Measurements from ENCODE around the gene SOWAHA.

DNA sequence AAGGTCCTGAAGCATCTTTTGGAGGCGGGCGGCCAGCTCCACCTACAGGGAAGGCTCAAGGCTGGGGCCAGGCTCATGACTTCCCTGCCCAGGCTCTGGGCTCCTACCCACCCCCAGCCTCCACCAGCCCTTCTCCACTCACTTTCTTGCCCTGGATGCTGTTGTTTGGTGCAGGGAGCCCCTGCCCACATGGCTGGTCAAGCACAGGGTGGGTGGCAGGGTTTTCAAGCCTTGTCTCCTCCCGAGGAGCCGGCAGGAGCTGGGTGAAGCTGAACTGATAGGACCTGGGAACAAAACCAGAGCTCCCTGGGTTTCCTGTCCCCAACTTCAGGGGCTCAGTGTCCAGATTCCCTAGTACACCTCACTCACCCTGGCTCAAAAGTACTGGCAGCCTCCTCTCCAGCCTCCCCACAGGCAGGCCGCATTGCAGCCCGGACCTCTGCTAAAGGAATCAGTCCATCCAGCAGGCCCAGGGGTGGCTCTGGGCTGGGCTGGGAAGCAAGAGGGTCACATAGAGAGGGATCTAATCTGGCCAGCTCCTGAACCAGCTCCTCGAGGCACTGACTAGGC lies 10.5 kb downstream of the SOWAHA start:
- TF ChIP-seq, protein P1, sequence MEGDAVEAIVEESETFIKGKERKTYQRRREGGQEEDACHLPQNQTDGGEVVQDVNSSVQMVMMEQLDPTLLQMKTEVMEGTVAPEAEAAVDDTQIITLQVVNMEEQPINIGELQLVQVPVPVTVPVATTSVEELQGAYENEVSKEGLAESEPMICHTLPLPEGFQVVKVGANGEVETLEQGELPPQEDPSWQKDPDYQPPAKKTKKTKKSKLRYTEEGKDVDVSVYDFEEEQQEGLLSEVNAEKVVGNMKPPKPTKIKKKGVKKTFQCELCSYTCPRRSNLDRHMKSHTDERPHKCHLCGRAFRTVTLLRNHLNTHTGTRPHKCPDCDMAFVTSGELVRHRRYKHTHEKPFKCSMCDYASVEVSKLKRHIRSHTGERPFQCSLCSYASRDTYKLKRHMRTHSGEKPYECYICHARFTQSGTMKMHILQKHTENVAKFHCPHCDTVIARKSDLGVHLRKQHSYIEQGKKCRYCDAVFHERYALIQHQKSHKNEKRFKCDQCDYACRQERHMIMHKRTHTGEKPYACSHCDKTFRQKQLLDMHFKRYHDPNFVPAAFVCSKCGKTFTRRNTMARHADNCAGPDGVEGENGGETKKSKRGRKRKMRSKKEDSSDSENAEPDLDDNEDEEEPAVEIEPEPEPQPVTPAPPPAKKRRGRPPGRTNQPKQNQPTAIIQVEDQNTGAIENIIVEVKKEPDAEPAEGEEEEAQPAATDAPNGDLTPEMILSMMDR (conservative IDR thresholded peaks at IDR 0.05; ENCODE audit: low read depth, low read length) = no peak
- TF ChIP-seq EZH2 (IDR thresholded peaks at IDR 0.05; ENCODE audit: borderline replicate concordance, low read depth, low read length, poor library complexity, severe bottlenecking) = no peak

All from A673 (cell line).